Suprapubic skin (tissue), 3 donors: ENCODE results near the gene TRMT13.

Experiments
- POLR2A ChIP-seq, 2 donors: fragments of 450-650 bp; IDR thresholded peaks; one replicate each; pipeline ENCODE4 v1.6.1; 2017; ENCODE audit warnings: antibody characterized with exemption in 2 of 2, mild to moderate bottlenecking in 2 of 2, moderate library complexity in 2 of 2
- TF ChIP-seq, protein P1 (sequence below), 2 donors: fragments of 200-600 bp in 1 of 2; fragments of 450-650 bp in 1 of 2; sonication (generic) in 1 of 2; IDR thresholded peaks; one replicate each; pipeline ENCODE4 v1.5.1; 2016 to 2019; ENCODE audit warnings: antibody characterized with exemption in 2 of 2, mild to moderate bottlenecking in 1 of 2, moderate library complexity in 1 of 2

DNA sequence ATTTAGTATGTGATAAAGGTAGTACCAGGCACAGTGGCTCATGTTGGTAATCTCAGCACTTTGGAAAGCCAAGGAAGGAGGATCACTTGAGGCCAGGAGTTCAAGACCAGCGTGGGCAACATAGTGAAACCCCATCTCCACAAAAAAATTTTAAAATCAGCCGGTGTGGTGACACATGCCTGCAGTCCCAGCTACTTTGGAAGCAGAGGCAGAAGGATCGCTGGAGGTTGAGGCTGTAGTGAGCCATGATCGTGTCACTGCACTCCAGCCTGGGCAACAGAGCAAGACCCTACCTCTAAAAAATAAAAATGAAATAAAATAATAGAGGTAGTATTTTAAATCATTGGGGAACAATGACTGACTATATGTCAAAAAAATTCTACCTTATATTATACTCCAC lies 17.4 kb upstream of the TRMT13 start:
- TF ChIP-seq, protein P1, sequence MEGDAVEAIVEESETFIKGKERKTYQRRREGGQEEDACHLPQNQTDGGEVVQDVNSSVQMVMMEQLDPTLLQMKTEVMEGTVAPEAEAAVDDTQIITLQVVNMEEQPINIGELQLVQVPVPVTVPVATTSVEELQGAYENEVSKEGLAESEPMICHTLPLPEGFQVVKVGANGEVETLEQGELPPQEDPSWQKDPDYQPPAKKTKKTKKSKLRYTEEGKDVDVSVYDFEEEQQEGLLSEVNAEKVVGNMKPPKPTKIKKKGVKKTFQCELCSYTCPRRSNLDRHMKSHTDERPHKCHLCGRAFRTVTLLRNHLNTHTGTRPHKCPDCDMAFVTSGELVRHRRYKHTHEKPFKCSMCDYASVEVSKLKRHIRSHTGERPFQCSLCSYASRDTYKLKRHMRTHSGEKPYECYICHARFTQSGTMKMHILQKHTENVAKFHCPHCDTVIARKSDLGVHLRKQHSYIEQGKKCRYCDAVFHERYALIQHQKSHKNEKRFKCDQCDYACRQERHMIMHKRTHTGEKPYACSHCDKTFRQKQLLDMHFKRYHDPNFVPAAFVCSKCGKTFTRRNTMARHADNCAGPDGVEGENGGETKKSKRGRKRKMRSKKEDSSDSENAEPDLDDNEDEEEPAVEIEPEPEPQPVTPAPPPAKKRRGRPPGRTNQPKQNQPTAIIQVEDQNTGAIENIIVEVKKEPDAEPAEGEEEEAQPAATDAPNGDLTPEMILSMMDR (IDR thresholded peaks at IDR 0.05), result no peak
- TF ChIP-seq POLR2A (IDR thresholded peaks at IDR 0.05), result no peak
